G401.6 (cell line): ENCODE data around the gene NEAT1.

Experiments
- FAIRE-seq: peaks from 2 replicates; lab custom pipeline; 2012; peaks lifted over from hg19 to GRCh38; lab: Jason Lieb, UNC

Gene NEAT1

DNA sequence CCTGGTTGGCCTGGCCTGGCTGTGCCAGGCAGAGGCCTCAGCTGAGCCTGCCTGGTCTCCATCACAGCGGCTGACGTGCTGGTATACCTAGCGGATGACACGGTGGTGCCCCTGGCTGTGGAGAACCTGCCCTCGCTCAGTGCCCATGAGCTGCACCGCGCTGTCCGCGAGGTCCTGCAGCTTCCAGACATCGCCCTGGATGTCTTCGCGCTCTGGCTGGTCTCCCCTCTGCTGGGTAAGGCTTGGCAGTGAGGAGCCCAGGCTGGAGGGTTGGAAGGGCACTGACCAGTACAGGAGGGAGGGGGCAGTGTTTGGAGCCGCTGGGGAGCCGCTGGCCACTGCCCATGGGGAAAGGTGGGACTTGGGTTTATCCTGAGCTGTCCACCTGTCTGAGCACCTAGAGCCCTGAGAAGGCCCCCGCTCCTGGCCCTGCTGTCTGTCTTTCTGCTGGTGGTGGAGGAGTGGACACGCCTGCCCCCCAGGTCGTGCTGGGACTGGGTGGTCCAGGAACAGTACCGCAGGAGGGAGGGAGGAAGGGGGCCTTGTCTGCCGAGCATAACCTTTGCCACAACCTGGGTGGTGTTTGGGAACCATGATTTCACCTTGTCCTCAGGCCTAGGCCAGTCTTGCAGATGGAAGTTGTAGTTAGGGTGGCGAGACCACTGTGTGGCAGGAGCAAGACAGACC, 33.2 kb upstream of the NEAT1 start:
- no peak for FAIRE-seq

DNA sequence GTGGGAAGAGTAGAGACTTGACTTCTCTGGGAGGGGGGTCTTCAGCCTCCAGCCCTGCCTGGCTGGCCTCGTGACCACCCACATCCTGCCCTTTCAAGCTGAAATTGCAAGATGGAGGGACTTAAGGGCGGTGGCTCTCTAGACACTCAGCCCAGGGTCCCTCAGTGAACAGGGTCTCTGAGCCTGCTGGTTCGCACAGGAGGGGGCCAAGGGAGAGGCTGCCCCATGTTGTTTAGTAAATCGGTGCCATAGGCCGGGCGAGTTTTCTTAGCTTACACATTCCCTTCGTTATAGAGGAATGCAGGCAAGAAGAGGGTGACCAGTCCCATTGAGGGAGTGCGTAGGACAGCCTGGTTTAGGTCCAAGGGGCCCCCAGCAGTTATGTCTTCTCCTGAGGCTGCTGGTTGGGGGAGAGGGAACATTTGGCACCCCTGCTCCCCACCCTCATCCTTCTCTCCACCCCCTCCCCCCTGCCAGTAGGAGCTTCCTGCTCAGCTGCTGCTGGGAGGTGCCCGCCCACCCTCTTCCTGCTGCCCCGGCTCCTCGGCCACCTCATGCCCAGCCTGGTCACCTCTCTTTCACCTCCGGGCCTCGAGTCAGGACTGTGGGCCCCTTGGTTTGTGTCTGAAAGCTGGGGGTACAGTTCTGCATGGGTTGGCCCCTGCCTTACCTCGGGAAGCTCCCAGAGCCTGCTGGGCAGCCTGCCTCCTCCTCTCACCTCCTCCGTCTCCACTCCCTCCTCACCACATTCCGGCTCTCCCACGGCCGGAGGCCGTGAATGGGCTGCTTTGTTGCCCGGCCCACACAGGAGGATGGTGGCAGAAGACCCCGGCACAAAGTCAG, 32.3 kb upstream of the NEAT1 start:
- no peak for FAIRE-seq

DNA sequence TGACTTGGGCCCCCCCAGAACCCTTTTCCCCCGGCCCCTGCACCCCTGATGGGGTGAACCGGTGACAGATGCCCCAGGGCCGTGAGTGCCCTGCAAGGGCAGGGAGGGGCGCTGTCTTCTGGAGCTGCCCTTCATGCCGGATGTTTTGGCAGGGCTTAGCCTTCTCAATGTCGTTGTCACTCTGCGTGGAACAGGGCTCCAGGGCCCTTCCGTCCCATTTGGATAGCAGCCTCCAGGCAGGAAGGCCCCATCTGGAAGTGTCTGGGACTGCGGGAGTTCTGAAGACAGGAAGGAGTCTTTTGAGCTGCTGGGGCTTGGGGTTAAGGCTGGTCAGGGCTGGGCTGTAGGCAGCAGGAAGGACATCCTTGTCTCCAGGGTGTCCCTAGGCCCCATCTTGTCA, 31.6 kb upstream of the NEAT1 start:
- FAIRE-seq, result no peak

DNA sequence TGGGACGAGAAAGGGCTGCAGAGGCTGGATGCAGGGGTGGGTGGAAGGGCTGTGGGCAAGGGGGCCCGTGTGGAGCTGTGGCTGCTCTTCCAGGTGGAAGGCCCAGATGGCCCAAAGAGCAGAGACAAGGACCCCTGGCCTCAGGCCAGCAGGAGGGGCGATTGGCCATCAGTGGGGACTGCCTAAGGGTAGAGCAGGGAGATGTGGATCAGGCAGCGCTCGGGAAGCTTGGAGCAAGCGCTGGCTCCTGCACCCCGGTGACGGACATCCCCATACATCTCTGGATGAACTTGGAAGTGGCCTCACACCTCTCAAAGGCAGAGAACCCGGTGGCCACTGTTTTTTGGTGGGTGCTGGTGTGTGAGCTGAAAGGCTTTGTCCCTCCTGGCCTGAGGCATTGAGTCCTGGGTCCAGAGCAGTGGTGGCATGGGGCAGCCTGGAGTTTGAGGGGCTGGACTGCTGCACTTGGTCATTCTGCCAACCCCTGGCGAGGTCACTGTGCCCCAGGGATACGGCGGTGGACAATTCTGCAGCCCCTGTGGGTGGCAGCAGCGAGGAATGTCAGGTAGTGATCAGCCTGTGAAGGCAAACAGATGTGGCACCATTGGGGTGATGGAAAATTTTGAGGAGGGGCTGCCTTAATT, 30.3 kb upstream of the NEAT1 start:
- FAIRE-seq, result no peak

DNA sequence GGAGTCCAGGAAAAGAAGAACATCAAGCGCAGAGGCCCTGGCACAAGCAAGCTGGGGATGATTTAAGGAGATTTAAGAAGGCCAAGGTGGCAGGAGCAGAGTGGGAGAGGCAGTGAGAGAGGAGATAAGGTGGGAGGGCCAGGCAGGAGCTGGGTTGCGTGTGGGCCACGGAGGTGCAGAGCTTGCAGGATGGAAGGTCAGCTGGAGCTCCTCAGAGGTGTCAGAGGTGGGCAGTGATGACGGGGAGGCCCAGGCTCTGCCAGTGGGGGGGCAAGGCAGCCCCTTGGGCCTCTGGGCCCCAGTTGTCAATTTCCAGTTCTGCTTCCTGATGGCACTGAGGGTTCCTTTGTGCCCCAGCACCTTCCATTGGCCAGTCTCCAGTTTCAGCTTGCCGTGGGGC, 29.7 kb upstream of the NEAT1 start:
- FAIRE-seq, result no peak

DNA sequence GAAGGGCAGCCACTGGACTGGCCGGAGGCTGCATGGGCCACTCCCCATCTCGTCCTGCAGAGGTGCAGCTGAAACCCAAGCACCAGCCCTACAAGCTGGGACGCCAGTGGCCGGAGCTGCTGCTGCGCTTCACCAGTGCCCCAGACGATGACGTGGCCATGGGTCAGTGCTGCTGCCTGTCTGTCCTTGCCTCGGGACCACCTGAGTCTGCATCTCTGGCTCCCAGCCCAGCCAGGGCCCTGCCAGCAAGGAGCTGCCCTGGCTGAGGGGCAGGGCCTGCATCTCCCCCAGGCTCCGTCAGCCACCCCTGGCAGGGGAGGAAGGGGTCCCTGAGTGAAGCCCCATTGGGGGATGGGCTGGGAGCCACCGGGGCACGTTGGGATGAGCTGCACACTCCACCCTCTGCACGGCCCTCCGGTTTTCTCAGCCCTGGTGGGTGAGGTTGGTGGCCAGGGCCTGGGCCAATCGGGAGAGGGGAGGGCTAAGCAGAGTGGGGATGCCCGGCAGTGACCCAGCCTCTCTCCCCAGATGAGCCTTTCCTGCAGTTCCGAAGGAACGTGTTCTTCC, 29.0 kb upstream of the NEAT1 start:
- no peak for FAIRE-seq

DNA sequence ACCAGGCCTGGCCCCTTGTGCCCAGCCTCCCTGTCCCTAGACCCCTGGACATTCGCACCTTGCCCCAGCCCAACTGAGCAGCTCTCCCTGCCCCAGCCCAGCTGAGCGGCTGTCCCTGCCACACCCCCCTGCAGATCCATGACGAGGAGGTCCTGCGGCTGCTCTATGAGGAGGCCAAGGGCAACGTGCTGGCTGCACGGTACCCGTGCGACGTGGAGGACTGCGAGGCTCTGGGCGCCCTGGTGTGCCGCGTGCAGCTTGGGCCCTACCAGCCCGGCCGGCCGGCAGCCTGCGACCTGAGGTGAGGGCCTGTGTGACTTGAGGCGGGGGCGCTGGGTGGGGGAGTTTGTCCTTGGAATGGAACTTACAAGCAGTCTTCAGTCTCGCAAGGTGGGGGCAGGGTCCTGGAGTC, 28.5 kb upstream of the NEAT1 start:
- FAIRE-seq, result no peak

DNA sequence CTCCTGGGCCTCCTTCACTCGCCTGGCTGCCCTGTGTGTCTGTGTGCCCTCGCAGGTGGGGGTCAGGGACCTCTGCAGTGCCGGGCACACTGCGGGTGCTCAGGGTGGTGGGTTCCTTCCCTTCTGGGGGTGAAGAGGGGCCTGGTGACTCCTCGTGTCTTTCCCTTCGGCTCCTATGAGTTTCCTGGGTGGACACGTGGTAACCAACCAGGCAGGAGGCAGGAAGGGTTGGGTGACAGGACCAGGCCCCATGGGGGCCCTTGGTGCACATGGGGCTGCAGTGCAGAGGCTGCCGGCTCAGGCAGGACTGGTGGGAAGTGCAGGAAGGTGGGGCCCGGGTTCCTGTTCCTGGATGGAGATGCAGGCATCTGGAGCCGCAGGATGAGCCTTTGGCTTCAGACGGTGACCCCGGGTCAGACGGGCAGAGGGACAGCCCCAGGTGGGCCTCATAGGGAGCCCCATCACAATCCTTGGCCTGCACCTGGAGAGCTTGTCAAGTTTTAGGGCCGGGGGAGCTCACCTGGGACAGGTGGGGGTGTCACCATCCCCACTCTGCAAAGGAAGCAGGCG, 26.6 kb upstream of the NEAT1 start:
- FAIRE-seq, result no peak

DNA sequence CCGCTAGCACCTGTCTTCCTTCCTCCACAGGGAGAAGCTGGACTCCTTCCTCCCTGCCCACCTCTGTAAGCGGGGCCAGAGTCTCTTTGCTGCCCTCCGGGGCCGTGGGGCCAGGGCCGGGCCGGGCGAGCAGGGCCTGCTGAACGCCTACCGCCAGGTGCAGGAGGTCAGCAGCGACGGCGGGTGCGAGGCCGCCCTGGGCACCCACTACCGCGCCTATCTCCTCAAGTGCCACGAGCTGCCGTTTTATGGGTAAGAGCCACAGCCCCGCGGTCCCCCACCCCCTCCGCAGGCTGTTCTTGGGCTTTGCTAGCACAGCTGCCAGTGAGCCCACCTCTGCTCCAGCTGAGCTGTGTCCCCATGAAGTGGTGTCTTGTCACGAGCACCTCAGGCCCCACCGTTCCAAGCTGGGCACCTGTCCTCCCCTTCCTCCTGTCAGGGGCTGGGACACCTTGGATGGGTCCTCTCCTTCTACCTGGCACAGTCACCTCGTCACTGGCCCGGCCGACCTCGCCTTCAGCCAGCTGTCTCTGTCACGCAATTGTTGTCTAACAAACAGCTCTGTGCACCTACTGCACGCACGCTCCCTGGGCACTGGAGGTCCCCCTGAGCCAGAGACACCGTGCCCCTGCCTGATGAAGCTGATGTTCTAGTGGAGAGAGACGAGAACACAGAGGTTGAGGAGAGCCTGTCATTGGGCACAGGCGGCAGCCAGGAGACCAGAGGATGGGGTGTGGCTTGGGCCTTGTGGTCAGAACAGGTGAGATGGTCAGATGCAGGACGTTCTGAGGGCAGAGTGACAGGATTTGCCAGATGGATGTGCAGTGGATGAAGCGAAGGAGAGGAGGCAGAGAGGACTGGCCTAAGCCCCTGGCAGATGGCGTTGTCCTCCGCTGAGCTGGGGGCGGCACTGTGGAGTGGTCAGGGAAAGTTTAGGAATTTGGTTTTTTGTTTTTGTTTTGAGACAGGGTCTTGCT, 25.5 kb upstream of the NEAT1 start:
- FAIRE-seq, result no peak

DNA sequence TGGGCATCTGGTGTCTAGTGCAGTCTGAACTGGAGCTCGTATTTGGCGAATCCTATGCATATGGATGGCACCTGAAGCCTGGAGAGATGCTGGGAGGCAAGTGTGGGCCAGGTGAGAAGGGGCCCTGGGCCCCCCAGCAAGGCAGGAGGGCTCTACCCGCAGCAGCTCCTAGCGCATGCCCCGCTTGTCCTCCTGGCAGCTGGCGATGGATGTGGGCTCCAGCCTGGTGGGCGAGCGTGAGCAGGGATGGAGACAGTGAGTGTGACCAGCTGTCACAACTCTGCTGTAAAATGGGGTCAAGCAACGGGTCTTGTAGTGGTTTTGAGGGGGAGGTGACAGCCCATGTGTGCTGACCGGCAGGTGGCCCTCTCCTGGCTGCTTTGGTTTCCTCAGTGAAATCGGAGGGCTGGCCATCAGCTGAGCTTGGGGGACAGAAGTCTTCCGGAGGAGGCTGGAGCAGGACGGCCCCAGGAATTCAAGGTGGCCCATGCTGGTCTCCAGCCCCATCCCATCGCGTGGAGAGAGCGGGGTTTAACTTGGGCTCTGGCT, 24.2 kb upstream of the NEAT1 start:
- FAIRE-seq, result no peak

DNA sequence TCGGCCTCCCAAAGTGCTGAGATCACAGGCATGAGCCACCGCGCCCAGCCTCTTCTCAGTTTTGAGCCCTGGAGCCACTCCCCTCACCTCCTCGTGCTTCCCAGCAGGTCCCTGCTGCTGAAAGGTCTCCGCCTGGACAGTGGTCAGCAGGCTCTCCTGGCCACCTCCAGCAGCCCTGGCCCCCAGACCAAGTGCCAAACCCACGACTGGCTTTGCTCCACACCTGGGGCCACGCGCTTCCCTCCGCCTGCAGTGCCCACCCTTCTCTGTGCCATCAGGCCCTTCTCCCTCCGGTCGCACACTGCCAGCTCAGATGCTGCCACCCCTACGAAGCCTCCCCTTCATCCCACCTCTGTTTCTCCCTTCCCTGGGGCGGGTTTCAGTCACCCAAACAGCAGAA, 23.3 kb upstream of the NEAT1 start:
- no peak for FAIRE-seq

DNA sequence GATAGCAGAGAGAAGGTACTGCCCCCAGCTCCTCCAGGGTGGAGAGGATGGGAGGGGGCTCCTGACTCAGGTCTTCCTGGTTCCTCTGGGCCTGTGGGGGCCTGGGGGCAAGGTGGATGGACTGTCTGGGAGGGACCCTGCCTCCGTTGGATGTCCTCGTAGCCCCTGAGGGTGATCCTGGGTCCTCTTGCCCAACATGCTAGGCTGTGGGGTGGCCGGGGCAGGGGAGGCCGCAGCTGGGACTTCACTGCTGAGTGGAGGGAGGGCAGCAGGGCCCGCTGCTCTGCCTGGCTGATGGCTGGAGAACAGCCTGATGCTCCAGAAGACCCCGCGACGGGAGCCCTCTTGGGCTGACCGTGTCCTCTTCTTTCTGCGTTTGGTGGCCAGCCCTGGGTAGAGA, 22.8 kb upstream of the NEAT1 start:
- no peak for FAIRE-seq

DNA sequence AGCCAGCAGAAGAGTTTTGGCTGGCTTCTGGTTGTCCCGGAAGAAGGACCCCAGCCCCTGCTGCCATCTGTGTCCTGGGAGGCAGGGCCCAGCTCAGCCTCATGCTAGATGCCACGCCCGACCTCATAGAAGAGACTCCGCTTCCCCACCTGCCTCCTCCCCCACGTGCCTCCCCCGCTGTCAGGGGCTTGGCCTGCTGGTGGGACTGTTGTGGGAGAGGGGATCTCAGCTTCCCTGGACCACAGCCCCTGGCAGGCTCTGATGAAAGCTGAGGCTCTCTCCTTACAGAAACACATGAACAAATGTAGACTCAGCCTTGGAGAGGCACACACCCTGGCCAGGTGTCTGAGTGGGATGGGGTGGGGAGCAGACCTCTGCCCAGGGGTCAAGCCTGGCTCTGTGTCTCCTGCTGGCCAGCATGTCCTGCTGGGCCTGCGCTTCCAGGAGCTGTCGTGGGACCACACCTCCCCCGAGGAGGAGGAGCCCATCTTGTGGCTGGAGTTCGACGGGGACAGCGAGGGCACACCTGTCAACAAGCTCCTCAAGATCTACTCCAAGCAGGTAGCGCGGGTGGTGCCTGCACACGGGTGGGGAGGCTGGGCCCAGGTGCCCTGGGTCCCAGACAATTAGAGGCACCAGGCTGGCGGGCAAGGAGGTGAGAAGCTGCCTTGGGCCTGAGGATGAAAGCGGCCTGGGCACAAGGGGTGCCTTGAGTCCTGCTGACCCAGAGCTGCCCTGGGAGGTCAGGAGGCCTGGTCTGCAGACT, 22.1 kb upstream of the NEAT1 start:
- FAIRE-seq, result no peak

DNA sequence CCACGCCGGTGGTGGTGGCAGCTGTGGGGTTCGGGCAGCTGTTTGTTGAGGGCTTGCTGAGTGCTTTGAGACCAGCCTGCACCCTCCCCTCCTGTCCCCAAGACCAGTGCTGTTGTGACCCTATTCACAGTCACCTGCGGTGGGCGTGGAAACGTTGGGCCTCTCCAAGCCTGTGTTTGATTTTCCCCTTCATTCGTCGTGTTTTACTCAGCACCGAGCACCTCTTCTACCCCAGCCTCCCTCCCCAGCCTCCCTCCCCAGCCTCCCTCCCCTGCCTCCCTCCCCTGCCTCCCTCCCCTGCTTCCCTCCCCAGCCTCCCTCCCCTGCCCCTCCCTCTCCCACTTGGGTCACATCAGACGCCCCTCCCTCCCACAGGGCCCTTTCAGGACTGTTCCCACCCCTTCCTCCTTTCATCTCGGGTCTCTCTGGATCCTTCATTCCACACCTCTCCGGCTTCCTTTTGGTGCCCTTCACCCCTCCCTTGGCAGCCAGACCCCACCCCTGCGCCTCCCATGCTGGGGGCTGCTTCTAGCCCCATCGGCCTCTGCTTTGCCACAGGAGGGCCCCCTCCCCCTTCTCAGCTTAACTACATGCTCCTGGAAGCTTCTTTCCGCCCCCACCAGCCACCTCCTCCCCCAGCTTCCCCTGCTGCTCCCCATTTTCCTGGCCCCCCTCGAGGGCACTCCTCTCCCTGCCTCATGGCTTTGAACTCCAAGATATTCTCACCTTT, 21.4 kb upstream of the NEAT1 start:
- FAIRE-seq, result no peak

DNA sequence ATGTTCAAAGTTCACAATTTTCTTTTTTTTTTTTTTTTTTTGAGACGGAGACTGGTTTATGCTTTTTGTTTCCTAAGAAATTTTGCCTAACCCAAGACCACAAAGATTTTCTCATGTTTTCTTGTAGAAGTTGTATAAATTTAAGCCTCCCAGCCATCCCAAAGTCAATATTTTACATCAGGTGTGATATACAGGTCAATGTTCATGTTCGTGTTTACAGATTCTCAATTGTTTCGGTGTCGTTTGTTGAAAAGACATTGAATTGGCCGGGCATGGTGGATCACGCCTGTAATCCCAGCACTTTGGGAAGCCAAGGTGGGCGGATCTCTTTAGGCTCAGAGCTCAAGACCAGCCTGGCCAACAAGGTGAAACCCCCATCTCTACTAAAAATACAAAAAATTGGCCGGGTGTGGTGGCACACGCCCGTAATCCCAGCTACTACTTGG, 20.8 kb upstream of the NEAT1 start:
- no peak for FAIRE-seq

DNA sequence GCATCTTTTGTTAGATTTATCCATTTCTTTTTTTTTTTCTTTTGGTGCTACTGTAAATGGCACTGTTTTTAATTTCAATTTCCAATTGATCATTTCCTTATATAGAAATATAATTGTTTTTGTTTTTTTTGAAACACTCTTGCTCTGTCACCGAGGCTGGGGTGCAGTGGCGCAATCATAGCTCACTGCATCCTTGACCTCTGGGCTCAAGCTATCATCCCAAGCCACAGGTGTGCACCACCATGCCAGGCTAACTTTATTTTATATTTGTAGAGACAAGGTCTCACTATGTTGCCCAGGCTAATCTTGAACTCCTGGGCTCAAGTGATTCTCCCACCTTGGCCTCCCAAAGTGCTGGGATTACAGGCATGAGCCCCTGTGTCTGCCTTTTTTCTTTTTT, 19.8 kb upstream of the NEAT1 start:
- FAIRE-seq, result no peak

DNA sequence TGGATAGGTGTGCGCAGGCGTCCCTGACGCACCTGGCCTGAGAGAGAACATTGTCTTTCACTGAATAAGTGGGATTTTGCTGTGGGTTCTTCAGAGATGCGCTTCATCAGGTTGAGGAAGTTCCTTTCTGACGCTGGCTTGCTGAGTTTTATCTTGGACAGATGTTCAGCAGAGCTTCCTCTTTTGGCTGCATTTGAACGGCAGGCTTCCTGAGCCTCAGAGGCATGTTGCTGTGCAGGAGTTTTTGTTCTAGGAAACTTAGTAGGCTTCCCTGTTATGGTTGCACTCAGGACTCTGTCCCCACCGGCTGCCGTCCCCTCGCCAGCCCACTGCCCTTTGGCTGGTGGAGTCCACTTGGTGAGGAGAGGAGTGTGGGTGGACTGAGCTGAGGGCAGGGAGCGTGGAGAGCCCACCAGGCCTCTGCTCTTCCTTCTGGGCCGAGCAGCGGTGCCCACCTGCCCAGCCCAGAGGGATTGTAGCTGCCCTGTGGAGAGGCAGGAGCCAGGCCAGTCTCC, 18.9 kb upstream of the NEAT1 start:
- no peak for FAIRE-seq

DNA sequence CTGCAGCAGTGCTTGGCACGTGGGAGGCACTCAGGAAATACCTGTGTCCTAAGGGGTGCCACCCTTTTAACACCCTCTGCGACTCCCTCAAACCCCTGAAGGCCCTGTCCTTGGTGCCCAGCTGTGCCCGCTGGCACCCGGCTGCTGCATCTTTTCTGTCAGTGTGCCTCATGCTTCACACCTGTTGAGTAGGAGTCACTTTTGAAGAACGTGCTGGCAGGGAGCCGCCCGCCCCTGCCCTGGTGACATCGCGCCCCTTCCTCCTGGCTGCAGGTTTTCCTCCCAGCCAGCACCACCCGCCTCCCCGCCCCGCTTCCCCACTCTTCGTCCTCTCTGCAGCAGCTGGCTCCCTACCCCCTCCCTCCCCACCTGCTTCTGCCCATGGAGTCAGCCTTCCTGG, 18.4 kb upstream of the NEAT1 start:
- no peak for FAIRE-seq

DNA sequence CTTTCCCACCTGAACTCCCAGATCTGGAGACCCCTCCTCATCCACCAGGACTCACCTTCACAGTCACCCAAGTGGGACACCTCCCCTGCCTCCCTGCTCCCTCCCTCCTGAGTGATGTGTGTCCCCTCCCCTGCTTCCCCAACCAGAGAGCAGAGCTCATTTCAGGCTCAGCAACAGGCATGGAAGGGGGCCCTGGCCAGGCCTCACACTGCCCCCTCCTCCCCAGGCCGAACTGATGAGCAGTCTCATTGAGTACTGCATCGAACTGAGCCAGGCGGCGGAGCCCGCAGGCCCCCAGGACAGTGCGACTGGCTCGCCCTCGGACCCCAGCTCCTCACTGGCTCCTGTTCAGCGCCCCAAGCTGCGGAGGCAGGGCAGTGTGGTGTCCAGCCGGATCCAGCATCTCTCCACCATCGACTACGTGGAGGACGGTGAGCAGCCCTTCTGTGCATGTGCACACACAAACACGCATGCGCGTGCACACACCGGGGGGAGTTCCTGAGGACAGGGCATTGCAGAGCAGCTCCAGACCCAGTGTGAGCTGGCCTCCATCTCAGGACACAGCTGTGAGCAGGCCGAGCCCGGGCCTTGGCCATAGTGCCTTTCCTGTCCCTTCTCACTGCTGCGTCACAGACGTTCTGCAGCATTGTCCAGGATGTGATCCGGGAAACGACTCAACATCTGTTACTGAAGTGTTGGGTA, 17.8 kb upstream of the NEAT1 start:
- FAIRE-seq, result no peak
